HG03103 (cell line): ENCODE measurements around the gene NR3C1.

Source experiments
- ATAC-seq: cut with Tn5 transposase; IDR thresholded peaks from one replicate; pipeline ENCODE4 v1.9.1; 2021; ENCODE audit warnings: low read depth; ENCODE audit not compliant: unreplicated experiment

NR3C1 gene

GRCh38 chr5:143244000-143244736 lies 159.3 kb downstream of the NR3C1 start:
- no peak for ATAC-seq

- no peak for ATAC-seq
Observed at GRCh38 chr5:143243103-143243502, 160.4 kb downstream of the NR3C1 start.

GRCh38 chr5:143241892-143242291 lies 161.6 kb downstream of the NR3C1 start:
- no peak for ATAC-seq

- no peak for ATAC-seq
Observed at GRCh38 chr5:143239882-143240518, 163.5 kb downstream of the NR3C1 start.

- ATAC-seq: no peak
Observed at GRCh38 chr5:143238620-143239019, 164.9 kb downstream of the NR3C1 start.

DNA sequence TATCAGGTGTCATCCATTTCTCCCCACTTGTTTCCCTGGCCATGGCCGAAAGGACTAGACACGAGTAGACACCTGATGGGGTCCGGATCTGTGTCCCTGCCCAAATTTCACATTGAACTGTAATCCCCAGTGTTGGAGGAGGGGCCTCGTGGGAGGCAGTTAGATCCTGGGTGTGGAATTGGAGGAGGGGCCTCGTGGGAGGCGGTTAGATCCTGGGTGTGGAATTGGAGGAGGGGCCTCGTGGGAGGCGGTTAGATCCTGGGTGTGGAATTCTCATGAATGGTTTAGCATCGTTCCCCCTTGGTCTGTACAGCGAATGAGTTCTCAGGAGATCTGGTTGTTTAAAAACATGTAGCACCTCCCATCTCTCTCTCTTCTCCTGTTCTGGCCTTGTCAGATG lies 165.8 kb downstream of the NR3C1 start:
- no peak for ATAC-seq

GRCh38 chr5:143236682-143237081 lies 166.8 kb downstream of the NR3C1 start:
- ATAC-seq: no peak

DNA sequence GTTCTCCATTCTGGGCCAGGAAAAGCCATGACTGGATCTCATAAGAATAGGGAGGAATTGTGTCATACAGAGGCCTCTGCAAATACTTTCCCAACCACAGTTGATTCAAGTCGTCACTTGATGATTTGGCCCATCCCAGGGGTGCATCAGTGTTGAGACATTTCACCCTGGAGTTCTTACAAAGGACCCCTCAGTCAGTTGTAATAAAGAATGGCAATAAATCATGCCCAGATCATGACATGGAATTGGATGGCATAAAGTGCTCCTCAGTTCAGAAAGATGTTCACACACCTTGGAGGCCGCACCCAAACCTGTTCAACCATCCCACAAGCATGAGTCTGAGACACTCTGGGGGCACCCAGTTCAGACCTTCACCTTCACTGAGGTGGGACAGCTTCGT lies 168.1 kb downstream of the NR3C1 start:
- ATAC-seq: no peak

- no peak for ATAC-seq
Observed at GRCh38 chr5:143234162-143234842, 169.2 kb downstream of the NR3C1 start.

DNA sequence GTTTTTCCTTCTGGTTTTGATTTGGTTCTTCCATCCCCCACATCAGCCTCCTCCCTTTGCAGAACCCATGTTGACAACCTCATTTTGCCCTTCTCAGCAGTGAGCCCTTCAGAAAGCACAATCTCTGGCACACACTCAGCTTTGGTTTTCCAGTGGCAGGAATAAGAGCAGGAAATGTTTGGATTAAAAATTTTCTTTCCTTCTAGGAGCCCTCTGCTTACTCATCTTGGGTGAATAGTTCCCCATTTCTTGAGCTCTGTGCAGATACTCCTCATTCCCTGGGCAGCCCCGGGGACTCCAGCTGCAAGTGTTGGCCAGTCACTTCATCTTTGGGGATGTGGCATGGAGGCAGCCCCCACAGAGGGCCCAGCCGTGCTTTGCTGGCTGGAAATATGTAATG lies 170.5 kb downstream of the NR3C1 start:
- ATAC-seq: no peak

DNA sequence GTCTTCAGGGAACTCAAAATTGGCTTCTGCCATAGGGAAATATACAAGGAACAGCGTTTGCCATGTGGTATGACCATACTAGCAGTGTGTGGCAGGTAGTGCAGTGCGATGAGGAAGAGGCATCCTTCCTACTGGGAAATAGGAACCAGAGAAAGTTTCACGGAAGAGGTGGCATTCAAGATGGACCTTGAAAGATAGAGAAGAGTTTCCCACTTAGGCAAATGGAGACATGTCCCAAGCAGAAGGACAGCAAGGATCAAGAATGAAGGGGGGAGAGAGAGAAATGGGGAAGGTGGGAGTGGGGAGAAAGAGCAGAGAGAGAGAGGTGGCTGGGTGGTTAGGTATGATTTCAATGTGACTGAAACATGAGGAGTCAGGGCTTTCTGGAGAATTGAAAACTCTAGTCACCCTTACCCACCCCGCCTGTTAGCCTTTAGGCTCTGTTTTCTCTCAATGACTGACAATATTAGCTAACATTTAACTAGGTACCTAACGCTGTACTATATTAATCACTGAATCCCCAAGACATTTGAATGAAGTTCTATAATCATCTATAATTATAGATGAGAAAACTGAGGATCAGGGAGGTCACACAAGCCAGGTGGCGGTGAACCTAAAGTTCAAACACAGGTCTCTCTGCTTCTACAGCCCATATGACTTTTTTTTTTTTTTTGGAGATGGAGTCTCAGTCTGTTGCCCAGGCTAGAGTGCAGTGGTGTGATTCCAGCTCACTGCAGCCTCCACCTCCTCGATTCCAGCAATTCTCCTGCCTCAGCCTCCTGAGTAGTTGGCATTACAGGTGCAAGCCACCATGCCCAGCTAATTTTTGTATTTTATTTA lies 171.3 kb downstream of the NR3C1 start:
- ATAC-seq: no peak

DNA sequence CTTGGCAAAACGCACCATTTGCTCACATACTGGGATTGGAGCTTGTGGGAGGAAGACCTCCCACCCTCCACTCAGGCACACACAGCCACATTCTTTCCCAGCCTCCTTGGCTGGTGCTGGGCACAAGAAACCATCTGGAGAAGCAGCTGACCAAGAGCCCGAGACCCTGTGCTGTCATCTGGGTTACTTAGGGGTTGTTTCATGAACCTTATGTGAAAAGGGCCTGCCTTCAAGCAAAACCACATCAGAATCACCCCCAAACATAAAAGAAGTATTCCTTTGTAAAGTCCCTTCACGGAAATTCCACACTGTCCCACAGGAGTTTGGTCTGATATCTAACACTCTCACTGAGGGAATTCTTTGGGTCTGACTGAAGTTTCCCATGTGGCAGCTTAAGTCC lies 172.1 kb downstream of the NR3C1 start:
- no peak for ATAC-seq

- ATAC-seq: no peak
Observed at GRCh38 chr5:143230676-143230996, 172.8 kb downstream of the NR3C1 start.

DNA sequence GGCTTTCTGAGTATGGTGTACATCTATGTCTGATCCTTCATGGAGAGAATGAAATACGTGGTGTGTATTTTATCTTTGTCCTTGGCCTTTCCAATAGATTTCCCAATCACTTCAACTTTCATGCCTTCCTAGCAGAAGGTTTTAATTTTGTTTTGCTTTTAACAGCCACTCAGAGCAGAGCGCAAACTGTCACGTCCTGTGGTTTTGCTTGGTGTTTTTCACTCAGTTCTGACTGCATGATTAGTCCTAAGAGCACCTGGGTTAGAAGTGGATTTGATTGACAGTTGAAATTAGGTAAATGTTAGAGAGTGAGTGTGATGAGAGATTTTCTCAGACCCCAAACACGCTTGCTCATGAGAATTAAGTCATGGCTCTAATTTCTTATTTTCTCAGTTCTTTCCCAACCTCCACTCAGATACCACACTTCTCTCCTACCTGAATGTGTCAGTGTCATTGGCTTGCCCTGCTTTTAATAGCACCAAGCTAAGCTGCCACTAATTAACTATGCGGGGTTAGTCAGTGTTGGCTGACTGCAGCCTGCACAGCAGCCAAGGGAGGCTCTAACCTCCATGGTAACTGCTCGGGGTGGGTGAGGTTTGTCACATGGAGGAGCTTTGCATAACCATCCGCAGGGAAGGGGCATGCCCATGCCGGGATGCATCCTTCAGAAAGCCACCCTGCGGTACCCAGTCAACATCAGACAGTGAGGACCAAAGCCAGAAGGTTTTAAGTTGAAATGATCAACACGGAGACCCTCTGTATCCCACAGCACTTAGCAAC lies 173.4 kb downstream of the NR3C1 start:
- ATAC-seq: peak; percentile 92

GRCh38 chr5:143229426-143229895 lies 174.0 kb downstream of the NR3C1 start:
- peak; percentile 29 for ATAC-seq

GRCh38 chr5:143228597-143229293 lies 174.7 kb downstream of the NR3C1 start:
- no peak for ATAC-seq
